Natural killer cell (primary cell): Measurements from ENCODE around the gene UGT1A6. TPM values are rescaled to one million over a fixed set of nuclear protein-coding genes. Genes with fewer than 3 reads are reported as not detected.

Experiments
- ATAC-seq, 3 donors: fragments of 150-1000 bp in 2 of 3; fragments of 200-7000 bp in 1 of 3; cut with Tn5 transposase; 1 replicate in 1 of 3; 2 replicates in 2 of 3; pipeline ENCODE4 v1.10.0; 2021; ENCODE audit warnings: mild to moderate bottlenecking in 2 of 3, moderate library complexity in 2 of 3
- DNase-seq, 2 donors: peaks; one replicate each; pipeline versions ENCODE4 v3.0.0 to v3.0.0-alpha.2; 2013 to 2021; ENCODE audit warnings: mixed read lengths in 1 of 2
- H3K27ac ChIP-seq: one replicate; pipeline ENCODE4 v1.5.1; 2013; ENCODE audit warnings: mild to moderate bottlenecking, low read length
- H3K27me3 ChIP-seq: one replicate; pipeline ENCODE4 v1.6.1; 2013; ENCODE audit warnings: low read length; ENCODE audit not compliant: control insufficient read depth, insufficient read depth
- H3K36me3 ChIP-seq: one replicate; pipeline ENCODE4 v1.6.1; 2013; ENCODE audit warnings: low read length; ENCODE audit not compliant: control insufficient read depth, insufficient read depth
- H3K4me1 ChIP-seq: one replicate; pipeline ENCODE4 v1.6.1; 2013; ENCODE audit warnings: low read length; ENCODE audit not compliant: control insufficient read depth, insufficient read depth
- H3K4me3 ChIP-seq: one replicate; pipeline ENCODE4 v1.5.1; 2013; ENCODE audit warnings: low read length
- H3K9me3 ChIP-seq: one replicate; pipeline ENCODE4 v1.6.1; 2013; ENCODE audit warnings: low read length; ENCODE audit not compliant: control insufficient read depth, insufficient read depth
- H3K27ac Mint-ChIP-seq, 2 donors: one replicate each; pipeline ENCODE4 v1.8.0; 2022; ENCODE audit warnings: mild to moderate bottlenecking in 2 of 2, mixed read lengths in 2 of 2, moderate library complexity in 1 of 2
- H3K27me3 Mint-ChIP-seq, 2 donors: one replicate each; pipeline ENCODE4 v1.8.0; 2022; ENCODE audit warnings: low read depth in 2 of 2, mixed read lengths in 2 of 2
- H3K36me3 Mint-ChIP-seq: one replicate; pipeline ENCODE4 v1.8.0; 2022; ENCODE audit warnings: mixed read lengths
- H3K4me1 Mint-ChIP-seq, 2 donors: one replicate each; pipeline ENCODE4 v1.8.0; 2022; ENCODE audit warnings: mixed read lengths in 2 of 2
- H3K4me3 Mint-ChIP-seq: one replicate; pipeline ENCODE4 v1.8.0; 2022; ENCODE audit warnings: mild to moderate bottlenecking, moderate library complexity, mixed read lengths
- H3K9me3 Mint-ChIP-seq, 2 donors: one replicate each; pipeline ENCODE4 v1.8.0; 2022; ENCODE audit warnings: mixed read lengths in 2 of 2
- CTCF ChIP-seq: fragments of 200-600 bp; IDR thresholded peaks from one replicate; pipeline ENCODE4 v1.8.0; 2022; ENCODE audit warnings: antibody characterized with exemption
- WGBS: methylation state at CpG from one replicate; pipeline ENCODE4 v1.1.7; 2013; ENCODE audit warnings: missing lambda C conversion rate; ENCODE audit not compliant: insufficient coverage; 5-methylcytosine and 5-hydroxymethylcytosine counted together
- intact Hi-C: fragments of 100-400 bp; cut with micrococcal nuclease; formaldehyde crosslinking; loops from one replicate; pipeline ENCODE4 v1.14.2; 2022
- total RNA-seq, 4 donors: library from RNA; stranded (reverse); fragments of 120-200 nt in 1 of 4; gene quantifications; one replicate each; pipeline versions ENCODE4 v1.2.3 to v1.2.4, GENCODE V29; 2013 to 2022

Gene UGT1A6
- total RNA-seq, 3 donors from 2014 or later (not counting 1 experiment from before 2014, with no cell fraction given), result not detected

- no peaks in the 10 kb centered on the region for H3K4me1 ChIP-seq
- no peak for TF ChIP-seq CTCF
- intact Hi-C loops, result no loop called here
- no peak overlapping the region for H3K27ac ChIP-seq
- Mint-ChIP-seq H3K27me3 (peaks cover 22 to 55% of the 10 kb centered on the region in 2 donors), H3K9me3 (peaks cover 0 to 3% of the 10 kb centered on the region in 2 donors), H3K4me3 (no peak overlapping the region), H3K27ac (no peak overlapping the region), H3K36me3 (no peaks in the 10 kb centered on the region), H3K4me1 (no peaks in the 10 kb centered on the region)
- H3K36me3 ChIP-seq, result no peaks in the 10 kb centered on the region
- no peak for ATAC-seq
- peaks cover 4% of the 10 kb centered on the region for H3K27me3 ChIP-seq
- peaks cover 3% of the 10 kb centered on the region for H3K9me3 ChIP-seq
- 91% methylated on average over 16 of the region's 16 CpGs for WGBS
- DNase-seq, result no peak
- H3K4me3 ChIP-seq, result no peak overlapping the region
Observed at GRCh38 chr2:233772153-233772552, 79.5 kb downstream of the UGT1A6 start.

- H3K9me3 Mint-ChIP-seq, result peaks cover 0 to 3% of the 10 kb centered on the region in 2 donors
- H3K4me3 Mint-ChIP-seq, result no peak overlapping the region
- intact Hi-C loops, result no loop called here
- H3K4me3 ChIP-seq, result no peak overlapping the region
- H3K27me3 ChIP-seq, result peaks cover 1% of the 10 kb centered on the region
- no peaks in the 10 kb centered on the region for H3K4me1 ChIP-seq
- WGBS, result 78% methylated on average over 5 of the region's 5 CpGs
- no peaks in the 10 kb centered on the region for H3K4me1 Mint-ChIP-seq
- no peak for TF ChIP-seq CTCF
- DNase-seq (no peak), ATAC-seq (no peak)
- no peaks in the 10 kb centered on the region for H3K36me3 Mint-ChIP-seq
- no peaks in the 10 kb centered on the region for H3K36me3 ChIP-seq
- no peak overlapping the region for H3K27ac Mint-ChIP-seq
- peaks cover 19 to 55% of the 10 kb centered on the region in 2 donors for H3K27me3 Mint-ChIP-seq
- H3K9me3 ChIP-seq, result peaks cover 3% of the 10 kb centered on the region
- H3K27ac ChIP-seq, result no peak overlapping the region
Observed at GRCh38 chr2:233772583-233772982, 79.9 kb downstream of the UGT1A6 start.

DNA sequence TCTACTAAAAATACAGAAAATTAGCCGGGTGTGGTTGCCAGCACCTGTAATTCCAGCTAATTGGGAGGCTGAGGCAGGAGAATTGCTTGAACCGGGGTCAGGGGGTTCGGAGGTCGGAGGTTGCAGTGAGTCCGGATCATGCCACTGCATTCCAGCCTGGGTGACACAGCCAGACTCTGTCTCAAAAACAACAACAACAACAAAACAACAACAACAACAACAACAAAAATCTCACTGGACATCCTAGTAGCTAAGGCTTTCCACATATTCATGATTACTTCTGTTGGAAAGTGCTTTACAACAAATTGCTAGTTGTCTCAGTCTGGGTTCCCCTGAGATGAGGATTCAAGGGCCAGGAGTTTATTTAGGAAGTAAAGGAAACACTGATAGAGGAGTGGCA is 81.2 kb downstream of the UGT1A6 start:
- no peak for DNase-seq
- H3K4me1 Mint-ChIP-seq, result no peaks in the 10 kb centered on the region
- H3K36me3 Mint-ChIP-seq, result no peaks in the 10 kb centered on the region
- ATAC-seq, result no peak
- TF ChIP-seq CTCF, result no peak
- intact Hi-C loops, result no loop called here
- H3K27me3 Mint-ChIP-seq, result peaks cover 20 to 48% of the 10 kb centered on the region in 2 donors
- no peak overlapping the region for H3K27ac ChIP-seq
- no peak overlapping the region for H3K4me3 Mint-ChIP-seq
- no peaks in the 10 kb centered on the region for H3K27me3 ChIP-seq
- H3K4me3 ChIP-seq, result no peak overlapping the region
- H3K9me3 Mint-ChIP-seq, result peaks cover 0 to 3% of the 10 kb centered on the region in 2 donors
- no peaks in the 10 kb centered on the region for H3K36me3 ChIP-seq
- 92% methylated on average over 5 of the region's 5 CpGs for WGBS
- H3K27ac Mint-ChIP-seq, result no peak overlapping the region
- peaks cover 3% of the 10 kb centered on the region for H3K9me3 ChIP-seq
- no peaks in the 10 kb centered on the region for H3K4me1 ChIP-seq

DNA sequence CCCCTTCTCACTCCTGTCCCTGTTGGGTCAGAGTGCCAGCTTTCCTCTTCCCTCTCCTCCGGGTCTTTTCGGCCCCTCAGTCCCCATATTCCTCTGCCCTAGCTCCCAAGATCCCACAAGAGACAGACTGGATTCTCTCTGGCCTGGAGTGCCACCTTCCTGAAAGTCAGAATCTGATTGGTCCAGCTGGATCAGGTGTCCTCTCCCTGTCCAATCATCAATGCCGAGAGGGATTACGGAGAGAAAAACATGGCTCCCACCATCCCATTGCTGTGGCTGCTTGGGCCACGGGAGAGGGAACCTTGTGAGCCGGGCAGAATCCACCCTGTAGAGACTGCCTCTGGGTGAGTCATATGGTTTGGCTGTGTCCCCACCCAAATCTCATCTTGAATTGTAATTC is 82.7 kb downstream of the UGT1A6 start:
- H3K36me3 ChIP-seq, result no peaks in the 10 kb centered on the region
- peaks cover 0 to 3% of the 10 kb centered on the region in 2 donors for H3K9me3 Mint-ChIP-seq
- H3K27ac ChIP-seq, result no peak overlapping the region
- 91% methylated on average over 5 of the region's 6 CpGs for WGBS
- no peak for TF ChIP-seq CTCF
- peaks cover 21 to 50% of the 10 kb centered on the region in 2 donors for H3K27me3 Mint-ChIP-seq
- H3K36me3 Mint-ChIP-seq, result no peaks in the 10 kb centered on the region
- DNase-seq (no peak), ATAC-seq (no peak)
- intact Hi-C loops, result no loop called here
- H3K4me1 ChIP-seq, result no peaks in the 10 kb centered on the region
- peaks cover 3% of the 10 kb centered on the region for H3K9me3 ChIP-seq
- H3K4me3 Mint-ChIP-seq, result no peak overlapping the region
- H3K4me3 ChIP-seq, result no peak overlapping the region
- no peak overlapping the region for H3K27ac Mint-ChIP-seq
- no peaks in the 10 kb centered on the region for H3K27me3 ChIP-seq
- H3K4me1 Mint-ChIP-seq, result no peaks in the 10 kb centered on the region
